Uterus (tissue), 2 donors: ENCODE measurements around the gene JAZF1.

ENCODE experiments used
- CTCF ChIP-seq, 4 experiments: fragments of 200-600 bp in 2 of 4; fragments of 450-650 bp in 2 of 4; sonication (generic) in 2 of 4; IDR thresholded peaks; one replicate each; pipeline ENCODE4 v1.5.1; 2016 to 2019; ENCODE audit warnings: antibody characterized with exemption in 4 of 4, mild to moderate bottlenecking in 2 of 4, moderate library complexity in 1 of 4
- POLR2A ChIP-seq, 2 donors: fragments of 450-650 bp; IDR thresholded peaks; one replicate each; pipeline ENCODE4 v1.6.1; 2016; ENCODE audit warnings: antibody characterized with exemption in 2 of 2, mild to moderate bottlenecking in 1 of 2, moderate library complexity in 1 of 2

GRCh38 chr7:27911920-27912319 is 268.7 kb downstream of the JAZF1 start:
- no peak for TF ChIP-seq CTCF (IDR thresholded peaks at IDR 0.05)
- no peak for TF ChIP-seq POLR2A (IDR thresholded peaks at IDR 0.05)
